Loucy (cell line): ENCODE data around the gene MKLN1.

Source experiments
- H2AFZ ChIP-seq: fragments of 200-600 bp; sonication (generic); 2 replicates; pipeline ENCODE4 v1.6.0; 2016; ENCODE audit warnings: antibody characterized with exemption, mild to moderate bottlenecking, low read length, moderate library complexity
- H3F3A ChIP-seq: fragments of 200-600 bp; 2 replicates; pipeline ENCODE4 v1.6.0; 2016; ENCODE audit warnings: antibody characterized with exemption, low read depth, mild to moderate bottlenecking
- H3K27me3 ChIP-seq: fragments of 200-600 bp; sonication (generic); 2 replicates; pipeline ENCODE4 v1.6.1; 2014; ENCODE audit warnings: low read length, mild to moderate bottlenecking; ENCODE audit not compliant: insufficient read depth, poor library complexity, severe bottlenecking
- H3K36me3 ChIP-seq: fragments of 200-600 bp; sonication (generic); 2 replicates; pipeline ENCODE4 v1.6.1; 2016; ENCODE audit warnings: low read length; ENCODE audit not compliant: insufficient read depth
- H3K4me1 ChIP-seq: fragments of 200-600 bp; sonication (generic); 2 replicates; pipeline ENCODE4 v1.5.1; 2014; ENCODE audit warnings: low read length, mild to moderate bottlenecking; ENCODE audit not compliant: insufficient read depth, poor library complexity, severe bottlenecking
- H3K4me2 ChIP-seq: fragments of 200-600 bp; sonication (generic); 2 replicates; pipeline ENCODE4 v1.6.0; 2014; ENCODE audit warnings: antibody characterized with exemption, low read length, low read depth, mild to moderate bottlenecking; ENCODE audit not compliant: poor library complexity, severe bottlenecking
- H3K4me3 ChIP-seq: fragments of 200-600 bp; sonication (generic); 2 replicates; pipeline ENCODE4 v1.5.1; 2014; ENCODE audit warnings: low read length, mild to moderate bottlenecking, mixed read lengths; ENCODE audit not compliant: poor library complexity, severe bottlenecking
- H3K79me2 ChIP-seq: fragments of 200-600 bp; sonication (generic); 2 replicates; pipeline ENCODE4 v1.6.1; 2014; ENCODE audit warnings: low read length; ENCODE audit not compliant: insufficient read depth
- H3K9ac ChIP-seq: fragments of 200-600 bp; sonication (generic); 2 replicates; pipeline ENCODE4 v1.6.0; 2014; ENCODE audit warnings: mild to moderate bottlenecking, low read depth, low read length, moderate library complexity; ENCODE audit not compliant: poor library complexity, severe bottlenecking
- H3K9me2 ChIP-seq: fragments of 200-600 bp; sonication (generic); replicated peaks from 2 replicates; pipeline ENCODE4 v1.6.1; 2016; ENCODE audit warnings: low read depth, low read length, mixed read lengths
- H3K9me3 ChIP-seq: fragments of 200-600 bp; sonication (generic); 2 replicates; pipeline ENCODE4 v1.6.1; 2014; ENCODE audit warnings: mild to moderate bottlenecking, antibody characterized with exemption, low read length, low read depth; ENCODE audit not compliant: insufficient read depth
- H4K20me1 ChIP-seq: fragments of 200-600 bp; sonication (generic); 2 replicates; pipeline ENCODE4 v1.6.0; 2014; ENCODE audit warnings: antibody characterized with exemption, low read length, mild to moderate bottlenecking; ENCODE audit not compliant: insufficient read depth, poor library complexity, severe bottlenecking
- CTCF ChIP-seq: fragments of 200-600 bp; sonication (generic); conservative IDR thresholded peaks from 2 replicates; pipeline ENCODE4 v1.5.1; 2014; ENCODE audit warnings: mild to moderate bottlenecking, antibody characterized with exemption, low read length
- EZH2phosphoT487 ChIP-seq: fragments of 200-600 bp; IDR thresholded peaks from 2 replicates; pipeline ENCODE4 v1.6.1; 2018; ENCODE audit warnings: antibody characterized with exemption, mild to moderate bottlenecking, moderate library complexity, borderline replicate concordance

Gene MKLN1

GRCh38 chr7:131518626-131519025 lies 190.9 kb downstream of the MKLN1 start:
- TF ChIP-seq CTCF = no peak
- H3K79me2 ChIP-seq = no peaks in the 10 kb centered on the region

GRCh38 chr7:131521651-131522163 lies 194.0 kb downstream of the MKLN1 start:
- no peak overlapping the region for H2AFZ ChIP-seq
- H3K27me3 ChIP-seq = no peaks in the 10 kb centered on the region
- no peak overlapping the region for H3K4me3 ChIP-seq
- no peak overlapping the region for H3K4me2 ChIP-seq
- TF ChIP-seq CTCF (no peak), EZH2phosphoT487 (no peak)
- H3K9ac ChIP-seq = no peak overlapping the region
- no peaks in the 10 kb centered on the region for H3K36me3 ChIP-seq
- H3K9me3 ChIP-seq = no peaks in the 10 kb centered on the region
- no peaks in the 10 kb centered on the region for H3K9me2 ChIP-seq
- no peaks in the 10 kb centered on the region for H3F3A ChIP-seq
- no peaks in the 10 kb centered on the region for H3K79me2 ChIP-seq
- H3K4me1 ChIP-seq = no peaks in the 10 kb centered on the region
- H4K20me1 ChIP-seq = no peaks in the 10 kb centered on the region

More at GRCh38 chr7:131518626-131519025, 190.9 kb downstream of the MKLN1 start:
- Histone ChIP-seq H3K9me2 (no peaks in the 10 kb centered on the region), H3K4me3 (no peak overlapping the region), H3K9me3 (no peaks in the 10 kb centered on the region), H2AFZ (no peak overlapping the region), H3K27me3 (no peaks in the 10 kb centered on the region), H3K9ac (no peak overlapping the region), H3K4me2 (no peak overlapping the region), H3K4me1 (no peaks in the 10 kb centered on the region), H3K36me3 (no peaks in the 10 kb centered on the region), H4K20me1 (no peaks in the 10 kb centered on the region), H3F3A (no peaks in the 10 kb centered on the region)

GRCh38 chr7:131522325-131522930 lies 194.8 kb downstream of the MKLN1 start:
- Histone ChIP-seq H3K4me1 (no peaks in the 10 kb centered on the region), H3K4me2 (peak overlapping the region; percentile 3), H3K4me3 (no peak overlapping the region), H3F3A (no peaks in the 10 kb centered on the region), H4K20me1 (no peaks in the 10 kb centered on the region), H2AFZ (peak overlapping the region; percentile 9; the same call in 1 of the 2 replicates), H3K9me3 (no peaks in the 10 kb centered on the region), H3K27me3 (no peaks in the 10 kb centered on the region), H3K79me2 (no peaks in the 10 kb centered on the region), H3K36me3 (no peaks in the 10 kb centered on the region), H3K9ac (no peak overlapping the region), H3K9me2 (no peaks in the 10 kb centered on the region)
- no peak for TF ChIP-seq CTCF
- TF ChIP-seq EZH2phosphoT487 = no peak
